ENCODE measurements around the gene NKD2.
"Not testable (repeated sequence)": the region's sequence is repeated elsewhere in the genome, so short reads cannot be mapped to it uniquely, and the experiment has no call there.

NKD2 gene

GRCh38 chr5:1014781-1015221, 6.2 kb downstream of the NKD2 start:
- no peak for DNase-seq

- no peak for DNase-seq
Observed at GRCh38 chr5:1015507-1015906, 6.9 kb downstream of the NKD2 start.

GRCh38 chr5:1016036-1016435, 7.4 kb downstream of the NKD2 start:
- DNase-seq, result no peak

- no peak for DNase-seq
Observed at GRCh38 chr5:1016476-1016875, 7.9 kb downstream of the NKD2 start.

GRCh38 chr5:1017056-1017455, 8.5 kb downstream of the NKD2 start:
- no peak for DNase-seq

- no peak for DNase-seq
Observed at GRCh38 chr5:1017691-1018455, 9.3 kb downstream of the NKD2 start.

GRCh38 chr5:1018596-1018995, 10.0 kb downstream of the NKD2 start:
- DNase-seq, result no peak

- DNase-seq, result no peak
Observed at GRCh38 chr5:1019001-1019905, 10.7 kb downstream of the NKD2 start.

- DNase-seq, result no peak
Observed at GRCh38 chr5:1020452-1020961, 11.9 kb downstream of the NKD2 start.

- no peak for DNase-seq
Observed at GRCh38 chr5:1021136-1021968, 12.8 kb downstream of the NKD2 start.

- DNase-seq, result not testable (repeated sequence)
Observed at GRCh38 chr5:1021969-1022336, 13.4 kb downstream of the NKD2 start.

- no peak for DNase-seq
Observed at GRCh38 chr5:1026700-1027621, 18.4 kb downstream of the NKD2 start.

GRCh38 chr5:1027631-1028441, 19.2 kb downstream of the NKD2 start:
- DNase-seq, result no peak

- no peak for DNase-seq
Observed at GRCh38 chr5:1028481-1029281, 20.1 kb downstream of the NKD2 start.

GRCh38 chr5:1029282-1029944, 20.8 kb downstream of the NKD2 start:
- no peak for DNase-seq

GRCh38 chr5:1029945-1030625, 21.5 kb downstream of the NKD2 start:
- no peak for DNase-seq

GRCh38 chr5:1030801-1031271, 22.2 kb downstream of the NKD2 start:
- no peak for DNase-seq

GRCh38 chr5:1031306-1031959, 22.8 kb downstream of the NKD2 start:
- DNase-seq, result no peak

Measured in CD4-positive, alpha-beta T cell treated with Interleukin-6 for 4 hours (primary cell).